NCI-H2227 (cell line): ENCODE data around the gene NTN5.
"Not testable (repeated sequence)": the region's sequence is repeated elsewhere in the genome, so short reads cannot be mapped to it uniquely, and the experiment has no call there.

Experiments
- DNase-seq: peaks from one replicate; lab custom pipeline; 2025; ENCODE audit not compliant: unreplicated experiment; lab: John Stamatoyannopoulos, UW

The NTN5 gene

GRCh38 chr19:48672994-48673393 is at the start of gene NTN5:
NTN5 (minus strand) TSS chr19:48673017; CDS start chr19:48670986, 2,031 bp downstream.
- DNase-seq, result no peak

GRCh38 chr19:48722196-48722708 is 49.4 kb upstream of the NTN5 start:
- DNase-seq, result no peak

GRCh38 chr19:48720613-48721296 is 47.9 kb upstream of the NTN5 start:
- DNase-seq, result peak; percentile 98

- no peak for DNase-seq
Observed at GRCh38 chr19:48720251-48720612, 47.4 kb upstream of the NTN5 start.

GRCh38 chr19:48719263-48720171 is 46.7 kb upstream of the NTN5 start, which contains the start of gene MAMSTR:
MAMSTR (minus strand) TSS chr19:48719725; CDS start chr19:48719031, 694 bp downstream.
- DNase-seq, result no peak

- no peak for DNase-seq
Observed at GRCh38 chr19:48718711-48719231, 46.0 kb upstream of the NTN5 start.

GRCh38 chr19:48718106-48718505 is 45.3 kb upstream of the NTN5 start:
- not testable (repeated sequence) for DNase-seq

- DNase-seq, result peak; percentile 84
Observed at GRCh38 chr19:48716562-48717291, 43.9 kb upstream of the NTN5 start.

- peak; percentile 27 for DNase-seq
Observed at GRCh38 chr19:48715681-48716171, 42.9 kb upstream of the NTN5 start.

- DNase-seq, result no peak
Observed at GRCh38 chr19:48714759-48715675, 42.2 kb upstream of the NTN5 start.

- DNase-seq, result peak; percentile 98
Observed at GRCh38 chr19:48713864-48714755, 41.3 kb upstream of the NTN5 start.

- peak; percentile 31 for DNase-seq
Observed at GRCh38 chr19:48713041-48713863, 40.4 kb upstream of the NTN5 start.

- DNase-seq, result no peak
Observed at GRCh38 chr19:48711106-48711662, 38.4 kb upstream of the NTN5 start.

- no peak for DNase-seq
Observed at GRCh38 chr19:48708471-48708870, 35.7 kb upstream of the NTN5 start.

GRCh38 chr19:48705431-48705830 is 32.6 kb upstream of the NTN5 start:
- DNase-seq, result peak; percentile 20

GRCh38 chr19:48703316-48703715 is 30.5 kb upstream of the NTN5 start:
- no peak for DNase-seq

- DNase-seq, result no peak
Observed at GRCh38 chr19:48702701-48703100, 29.9 kb upstream of the NTN5 start.

- DNase-seq, result no peak
Observed at GRCh38 chr19:48698046-48698445, 25.2 kb upstream of the NTN5 start.
